SK-N-SH treated with all-trans-retinoic acid at 6 μM for 48 hours (cell line): ENCODE measurements around the gene CADM2.

Experiments
- ATAC-seq: fragments of 200-7000 bp; cut with Tn5 transposase; 3 replicates; pipeline ENCODE4 v1.9.1; 2020; ENCODE audit warnings: mild to moderate bottlenecking, moderate library complexity
- ARNTL ChIP-seq: fragments of 450-650 bp; formaldehyde crosslinking; IDR thresholded peaks from 2 replicates; pipeline ENCODE4 v1.5.0; 2020; ENCODE audit warnings: low read depth, mild to moderate bottlenecking, moderate library complexity, borderline replicate concordance
- BACH2 ChIP-seq: fragments of 250-450 bp; sonication (Bioruptor Pico); IDR thresholded peaks from 2 replicates; pipeline ENCODE4 v1.9.0; 2021; ENCODE audit warnings: mild to moderate bottlenecking, borderline replicate concordance
- CREB5 ChIP-seq: fragments of 250-450 bp; sonication (Bioruptor Pico); IDR thresholded peaks from 2 replicates; pipeline ENCODE4 v1.5.1; 2020; ENCODE audit warnings: low read depth, mild to moderate bottlenecking, moderate library complexity
- CSDC2 ChIP-seq: fragments of 250-450 bp; sonication (Bioruptor Pico); IDR thresholded peaks from 2 replicates; pipeline ENCODE4 v1.5.0; 2020; ENCODE audit warnings: mild to moderate bottlenecking, moderate library complexity
- CSRNP3 ChIP-seq: fragments of 250-450 bp; sonication (Bioruptor Pico); IDR thresholded peaks from 2 replicates; pipeline ENCODE4 v1.5.1; 2021; ENCODE audit warnings: mild to moderate bottlenecking, moderate library complexity
- GLIS3 ChIP-seq: fragments of 250-450 bp; sonication (Bioruptor Pico); IDR thresholded peaks from 2 replicates; pipeline ENCODE4 v1.5.0; 2020; ENCODE audit warnings: mild to moderate bottlenecking, moderate library complexity
- ISL1 ChIP-seq: fragments of 250-450 bp; sonication (Bioruptor Pico); IDR thresholded peaks from 2 replicates; pipeline ENCODE4 v2.1.2; 2022; ENCODE audit warnings: mild to moderate bottlenecking, moderate library complexity
- OSR1 ChIP-seq: fragments of 250-450 bp; sonication (Bioruptor Pico); IDR thresholded peaks from 2 replicates; pipeline ENCODE4 v1.8.0; 2022; ENCODE audit warnings: moderate library complexity, mild to moderate bottlenecking, inconsistent platforms
- PATZ1 ChIP-seq: fragments of 250-450 bp; sonication (Bioruptor Pico); IDR thresholded peaks from 2 replicates; pipeline ENCODE4 v1.8.0; 2020; ENCODE audit warnings: mild to moderate bottlenecking, moderate library complexity, borderline replicate concordance
- POU6F1 ChIP-seq: fragments of 250-450 bp; sonication (Bioruptor Pico); IDR thresholded peaks from 2 replicates; pipeline ENCODE4 v1.8.0; 2021; ENCODE audit warnings: low read depth, mild to moderate bottlenecking, moderate library complexity, borderline replicate concordance
- PPARA ChIP-seq: fragments of 250-450 bp; sonication (Bioruptor Pico); IDR thresholded peaks from 2 replicates; pipeline ENCODE4 v1.5.0; 2020; ENCODE audit warnings: mild to moderate bottlenecking, borderline replicate concordance
- RARB ChIP-seq: fragments of 250-450 bp; sonication (Bioruptor Pico); IDR thresholded peaks from 2 replicates; pipeline ENCODE4 v1.8.0; 2021; ENCODE audit warnings: mild to moderate bottlenecking, moderate library complexity
- SNAI2 ChIP-seq: fragments of 250-450 bp; sonication (Bioruptor Pico); IDR thresholded peaks from 2 replicates; pipeline ENCODE4 v1.5.0; 2020; ENCODE audit warnings: mild to moderate bottlenecking, moderate library complexity
- TOX ChIP-seq: fragments of 250-450 bp; sonication (Bioruptor Pico); IDR thresholded peaks from 2 replicates; pipeline ENCODE4 v1.8.0; 2021; ENCODE audit warnings: mild to moderate bottlenecking, moderate library complexity, borderline replicate concordance
- TSHZ2 ChIP-seq: fragments of 250-450 bp; sonication (Bioruptor Pico); IDR thresholded peaks from 2 replicates; pipeline ENCODE4 v1.5.0; 2020; ENCODE audit warnings: mild to moderate bottlenecking, moderate library complexity
- ZFP3 ChIP-seq: fragments of 250-450 bp; sonication (Bioruptor Pico); IDR thresholded peaks from 2 replicates; pipeline ENCODE4 v1.5.0; 2020; ENCODE audit warnings: mild to moderate bottlenecking, moderate library complexity
- ZFP30 ChIP-seq: fragments of 450-650 bp; formaldehyde crosslinking; IDR thresholded peaks from 2 replicates; pipeline ENCODE4 v1.5.0; 2022; ENCODE audit warnings: mild to moderate bottlenecking, moderate library complexity
- ZNF565 ChIP-seq: fragments of 450-650 bp; formaldehyde crosslinking; conservative IDR thresholded peaks from 2 replicates; pipeline ENCODE4 v1.5.0; 2020; ENCODE audit warnings: low read depth, mild to moderate bottlenecking, moderate library complexity
- ZNF70 ChIP-seq: fragments of 450-650 bp; formaldehyde crosslinking; IDR thresholded peaks from 2 replicates; pipeline ENCODE4 v1.5.0; 2020; ENCODE audit warnings: mild to moderate bottlenecking, moderate library complexity
- ZNF8 ChIP-seq: fragments of 450-650 bp; formaldehyde crosslinking; IDR thresholded peaks from 2 replicates; pipeline ENCODE4 v1.5.0; 2020; ENCODE audit warnings: mild to moderate bottlenecking, moderate library complexity

Gene CADM2

GRCh38 chr3:85875589-85875988 is 916.8 kb downstream of the CADM2 start:
- TF ChIP-seq TSHZ2 (CRISPR knock-in tag): no peak
- TF ChIP-seq ZFP3: no peak
- no peak for TF ChIP-seq CSDC2 (CRISPR knock-in tag)
- no peak for TF ChIP-seq ARNTL
- no peak for TF ChIP-seq TOX (CRISPR knock-in tag)
- TF ChIP-seq BACH2: no peak
- TF ChIP-seq, all 23 proteins: peak for 0
- ATAC-seq: no peak

GRCh38 chr3:85877631-85878030 is 918.8 kb downstream of the CADM2 start:
- no peak for TF ChIP-seq ZNF70 (CRISPR knock-in tag)
- no peak for TF ChIP-seq TSHZ2 (CRISPR knock-in tag)
- TF ChIP-seq ZFP3: no peak
- no peak for TF ChIP-seq SNAI2 (CRISPR knock-in tag)
- no peak for TF ChIP-seq ZNF565 (CRISPR knock-in tag)
- no peak for TF ChIP-seq PATZ1 (CRISPR knock-in tag)
- TF ChIP-seq GLIS3 (CRISPR knock-in tag): no peak
- TF ChIP-seq RARB (CRISPR knock-in tag): no peak
- TF ChIP-seq CSRNP3: no peak
- no peak for TF ChIP-seq OSR1 (CRISPR knock-in tag)
- TF ChIP-seq, all 23 proteins: peak for 0
- no peak for ATAC-seq

GRCh38 chr3:85881833-85882393 is 923.1 kb downstream of the CADM2 start:
- TF ChIP-seq CREB5 (CRISPR knock-in tag) (no peak), PPARA (no peak), OSR1 (CRISPR knock-in tag) (no peak), POU6F1 (no peak), TOX (CRISPR knock-in tag) (no peak), ZNF565 (CRISPR knock-in tag) (no peak), CSRNP3 (no peak), RARB (CRISPR knock-in tag) (no peak), ZNF8 (no peak), CSDC2 (CRISPR knock-in tag) (no peak), ARNTL (no peak), ZFP30 (no peak), PATZ1 (CRISPR knock-in tag) (no peak), ISL1 (CRISPR knock-in tag) (no peak)
- TF ChIP-seq, all 23 proteins: peak for 0
- no peak for ATAC-seq
